Stimulated activated CD8-positive, alpha-beta memory T cell treated with anti-CD3 and anti-CD28 coated beads, Interleukin-7, amount 100 ng/mL, for 4 hours (primary cell): ENCODE data around the gene SLC66A1.

ENCODE experiments used
- DNase-seq, 2 donors: peaks; one replicate each; pipeline ENCODE4 v3.0.0-alpha.2; 2020; ENCODE audit warnings: low read depth in 2 of 2

Gene SLC66A1

GRCh38 chr1:19343617-19344350 is 31.7 kb downstream of the SLC66A1 start:
- DNase-seq, result no peak

- DNase-seq, result peak in 1 of 2 donors; percentile 6
These were observed 32.3 kb downstream of the SLC66A1 start for GRCh38 chr1:19344372-19344810.

GRCh38 chr1:19344831-19345230 is 32.7 kb downstream of the SLC66A1 start:
- DNase-seq, result no peak

GRCh38 chr1:19345391-19345790 is 33.3 kb downstream of the SLC66A1 start:
- no peak for DNase-seq

- DNase-seq, result no peak
These were observed 33.9 kb downstream of the SLC66A1 start for GRCh38 chr1:19346026-19346425.

GRCh38 chr1:19347533-19348172 is 35.5 kb downstream of the SLC66A1 start:
- no peak for DNase-seq

GRCh38 chr1:19348441-19349198 is 36.5 kb downstream of the SLC66A1 start:
- no peak for DNase-seq

GRCh38 chr1:19349999-19350398 is 37.9 kb downstream of the SLC66A1 start:
- no peak for DNase-seq

GRCh38 chr1:19350566-19350965 is 38.4 kb downstream of the SLC66A1 start:
- no peak for DNase-seq

- DNase-seq, result no peak
These were observed 39.7 kb downstream of the SLC66A1 start for GRCh38 chr1:19351873-19352272.

- no peak for DNase-seq
These were observed 40.7 kb downstream of the SLC66A1 start for GRCh38 chr1:19352839-19353238.

- DNase-seq, result no peak
These were observed 41.5 kb downstream of the SLC66A1 start for GRCh38 chr1:19353596-19353995.

- DNase-seq, result no peak
These were observed 42.4 kb downstream of the SLC66A1 start for GRCh38 chr1:19354531-19354981.

- DNase-seq, result no peak
These were observed 44.1 kb downstream of the SLC66A1 start for GRCh38 chr1:19356266-19356665.

GRCh38 chr1:19357299-19357986 is 45.3 kb downstream of the SLC66A1 start:
- no peak for DNase-seq

- no peak for DNase-seq
These were observed 46.6 kb downstream of the SLC66A1 start for GRCh38 chr1:19358710-19359109.

GRCh38 chr1:19359357-19359756 is 47.2 kb downstream of the SLC66A1 start:
- no peak for DNase-seq

- no peak for DNase-seq
These were observed 47.9 kb downstream of the SLC66A1 start for GRCh38 chr1:19360016-19360415.

GRCh38 chr1:19360432-19360831 is 48.3 kb downstream of the SLC66A1 start:
- no peak for DNase-seq

GRCh38 chr1:19360843-19361610 is 48.9 kb downstream of the SLC66A1 start:
- no peak for DNase-seq

GRCh38 chr1:19361611-19362147 is 49.6 kb downstream of the SLC66A1 start:
- DNase-seq, result no peak
